Thyroid gland (tissue), 4 donors: Measurements from ENCODE around the gene TAS1R2. TPM values are rescaled to one million over a fixed set of nuclear protein-coding genes. Genes with fewer than 3 reads are reported as not detected.

Experiments used
- DNase-seq, 2 donors: peaks; one replicate each; pipeline ENCODE4 v3.0.0-alpha.2; 2019
- H3K27ac ChIP-seq, 3 donors: fragments of 200-600 bp; sonication (generic); 1 replicate in 2 of 3; 2 replicates in 1 of 3; pipeline ENCODE4 v1.5.1; 2016 to 2019; ENCODE audit warnings: mild to moderate bottlenecking in 1 of 3, moderate library complexity in 1 of 3
- H3K27me3 ChIP-seq: fragments of 200-600 bp; sonication (generic); one replicate; pipeline ENCODE4 v1.5.1; 2019
- H3K36me3 ChIP-seq, 2 donors: fragments of 200-600 bp; sonication (generic); one replicate each; pipeline ENCODE4 v1.5.1; 2016 to 2019
- H3K4me1 ChIP-seq, 2 donors: fragments of 200-600 bp; sonication (generic); one replicate each; pipeline ENCODE4 v1.5.1; 2017 to 2019
- H3K4me3 ChIP-seq, 3 donors: fragments of 200-600 bp; sonication (generic); replicated peaks in 1 of 3; 1 replicate in 2 of 3; 2 replicates in 1 of 3; pipeline ENCODE4 v1.5.1; 2016; ENCODE audit warnings: mild to moderate bottlenecking in 1 of 3
- H3K9me3 ChIP-seq: fragments of 200-600 bp; sonication (generic); one replicate; pipeline ENCODE4 v1.5.1; 2017
- POLR2A ChIP-seq, 2 donors: fragments of 450-650 bp; IDR thresholded peaks; one replicate each; pipeline ENCODE4 v1.6.1; 2017; ENCODE audit warnings: antibody characterized with exemption in 2 of 2, mild to moderate bottlenecking in 2 of 2, moderate library complexity in 1 of 2
- WGBS, 2 donors: methylation state at CpG; one replicate each; pipeline ENCODE4 v1.1.5; 2017; 5-methylcytosine and 5-hydroxymethylcytosine counted together
- intact Hi-C: fragments of 100-400 bp; cut with DNase I; formaldehyde crosslinking; loops from one replicate; pipeline ENCODE4 v1.15.1; 2023
- total RNA-seq, 4 donors: library from RNA; depleted of rRNA; stranded (reverse); fragments of >200 nt; gene quantifications; one replicate each; pipeline ENCODE4 v1.2.3, GENCODE V29; 2016
- TF ChIP-seq, protein P1 (sequence below), 6 experiments: fragments of 200-600 bp in 3 of 6; fragments of 450-650 bp in 3 of 6; sonication (generic) in 3 of 6; IDR thresholded peaks; one replicate each; pipeline ENCODE4 v1.5.1; 2016 to 2019; ENCODE audit warnings: antibody characterized with exemption in 6 of 6, mild to moderate bottlenecking in 2 of 6, inconsistent platforms in 1 of 6, moderate library complexity in 1 of 6

Gene TAS1R2
- total RNA-seq, 4 donors from 2014 or later: not detected

DNA sequence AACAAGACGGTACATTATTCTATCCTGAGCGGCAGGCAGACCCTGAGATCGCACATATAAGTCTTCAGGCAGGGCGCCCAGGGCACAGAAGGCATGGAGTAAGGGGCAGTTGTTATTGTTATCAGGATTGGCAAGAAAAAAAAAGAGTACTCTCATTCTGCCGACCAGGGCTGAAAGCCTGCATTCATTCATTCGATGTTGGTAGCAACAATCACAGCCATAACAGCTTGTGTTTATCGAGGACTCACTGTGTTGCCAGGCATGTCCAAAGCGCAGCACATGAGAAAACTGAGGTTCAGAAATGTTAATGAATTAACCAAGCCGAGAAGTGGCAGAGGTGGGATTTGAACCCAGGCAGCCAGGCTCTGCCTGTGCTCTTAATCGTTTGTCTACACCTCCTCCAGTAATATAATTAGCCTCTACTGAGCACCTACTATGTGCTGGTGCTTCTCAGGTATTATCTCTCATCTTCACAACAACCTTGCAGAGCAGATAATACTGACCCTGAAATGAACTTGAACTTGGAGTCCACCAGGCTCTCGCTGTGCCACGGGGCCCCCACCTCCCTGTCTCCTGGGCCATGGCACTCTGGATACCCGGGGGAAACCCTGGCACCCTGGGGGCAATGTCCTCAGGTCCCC lies 56.2 kb downstream of the TAS1R2 start:
- WGBS, 2 donors: 69 to 73% methylated on average over 13 of the region's 13 CpGs
- no peak for DNase-seq
- Histone ChIP-seq H3K27ac (no peak overlapping the region), H3K4me1 (no peaks in the 10 kb centered on the region), H3K4me3 (no peak overlapping the region), H3K27me3 (no peaks in the 10 kb centered on the region), H3K9me3 (no peaks in the 10 kb centered on the region), H3K36me3 (no peaks in the 10 kb centered on the region)
- TF ChIP-seq POLR2A (IDR thresholded peaks at IDR 0.05): no peak
- TF ChIP-seq, protein P1, sequence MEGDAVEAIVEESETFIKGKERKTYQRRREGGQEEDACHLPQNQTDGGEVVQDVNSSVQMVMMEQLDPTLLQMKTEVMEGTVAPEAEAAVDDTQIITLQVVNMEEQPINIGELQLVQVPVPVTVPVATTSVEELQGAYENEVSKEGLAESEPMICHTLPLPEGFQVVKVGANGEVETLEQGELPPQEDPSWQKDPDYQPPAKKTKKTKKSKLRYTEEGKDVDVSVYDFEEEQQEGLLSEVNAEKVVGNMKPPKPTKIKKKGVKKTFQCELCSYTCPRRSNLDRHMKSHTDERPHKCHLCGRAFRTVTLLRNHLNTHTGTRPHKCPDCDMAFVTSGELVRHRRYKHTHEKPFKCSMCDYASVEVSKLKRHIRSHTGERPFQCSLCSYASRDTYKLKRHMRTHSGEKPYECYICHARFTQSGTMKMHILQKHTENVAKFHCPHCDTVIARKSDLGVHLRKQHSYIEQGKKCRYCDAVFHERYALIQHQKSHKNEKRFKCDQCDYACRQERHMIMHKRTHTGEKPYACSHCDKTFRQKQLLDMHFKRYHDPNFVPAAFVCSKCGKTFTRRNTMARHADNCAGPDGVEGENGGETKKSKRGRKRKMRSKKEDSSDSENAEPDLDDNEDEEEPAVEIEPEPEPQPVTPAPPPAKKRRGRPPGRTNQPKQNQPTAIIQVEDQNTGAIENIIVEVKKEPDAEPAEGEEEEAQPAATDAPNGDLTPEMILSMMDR (IDR thresholded peaks at IDR 0.05): no peak
- intact Hi-C loops: no loop called here

DNA sequence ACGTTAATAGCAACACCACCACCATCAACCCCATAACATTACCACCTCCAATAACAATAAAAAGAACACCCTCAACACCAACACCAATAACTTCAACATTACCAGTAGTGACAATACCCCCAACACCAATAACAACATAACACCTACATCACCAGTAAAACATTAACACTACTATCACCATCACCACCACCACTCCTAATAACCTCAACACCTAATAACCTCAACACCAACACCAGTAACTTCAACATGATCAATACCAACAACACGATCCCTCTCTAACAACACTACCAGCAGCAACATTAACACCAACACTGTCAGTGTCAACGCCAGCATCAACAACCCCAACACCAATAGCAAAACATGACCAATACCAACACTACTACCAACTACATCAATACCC lies 57.2 kb downstream of the TAS1R2 start:
- no peaks in the 10 kb centered on the region for H3K27me3 ChIP-seq
- TF ChIP-seq, protein P1 (IDR thresholded peaks at IDR 0.05): no peak
- no peak for TF ChIP-seq POLR2A (IDR thresholded peaks at IDR 0.05)

DNA sequence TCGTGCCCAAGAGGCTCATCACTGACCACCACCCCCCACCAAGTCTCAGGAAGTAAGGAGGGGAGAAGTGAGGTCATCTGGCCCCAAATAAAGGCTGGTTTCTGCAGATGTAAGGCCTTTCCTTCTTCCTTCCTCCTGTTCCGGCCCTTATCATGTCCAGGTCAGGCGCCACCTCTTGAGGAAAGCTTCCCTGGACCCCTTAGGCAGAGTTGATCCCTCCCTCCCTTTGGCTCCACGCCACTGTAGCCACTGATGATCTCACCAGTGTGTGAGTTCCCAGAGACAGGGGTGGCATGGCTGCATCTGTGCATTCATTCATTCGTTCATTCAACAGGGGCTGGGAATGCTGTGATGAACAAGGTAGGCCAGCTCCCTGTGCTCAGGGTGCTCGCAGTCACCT lies 59.2 kb downstream of the TAS1R2 start:
- H3K36me3 ChIP-seq: no peaks in the 10 kb centered on the region
- no peak for TF ChIP-seq POLR2A (IDR thresholded peaks at IDR 0.05)
- TF ChIP-seq, protein P1 (IDR thresholded peaks at IDR 0.05): no peak
- H3K4me3 ChIP-seq: no peak overlapping the region
- H3K4me1 ChIP-seq: no peaks in the 10 kb centered on the region
- no peaks in the 10 kb centered on the region for H3K9me3 ChIP-seq
- 83 to 84% methylated on average over 6 of the region's 6 CpGs for WGBS, 2 donors
- intact Hi-C loops: no loop called here
- DNase-seq: no peak
- H3K27me3 ChIP-seq: no peaks in the 10 kb centered on the region
- H3K27ac ChIP-seq: no peak overlapping the region

More for the DNA sequence above, 57.2 kb downstream of the TAS1R2 start:
- intact Hi-C loops: no loop called here
- Histone ChIP-seq H3K4me3 (no peak overlapping the region), H3K36me3 (no peaks in the 10 kb centered on the region), H3K9me3 (no peaks in the 10 kb centered on the region), H3K4me1 (no peaks in the 10 kb centered on the region), H3K27ac (no peak overlapping the region)
- WGBS, 2 donors: 89 to 90% methylated on average over 3 of the region's 3 CpGs
- no peak for DNase-seq

DNA sequence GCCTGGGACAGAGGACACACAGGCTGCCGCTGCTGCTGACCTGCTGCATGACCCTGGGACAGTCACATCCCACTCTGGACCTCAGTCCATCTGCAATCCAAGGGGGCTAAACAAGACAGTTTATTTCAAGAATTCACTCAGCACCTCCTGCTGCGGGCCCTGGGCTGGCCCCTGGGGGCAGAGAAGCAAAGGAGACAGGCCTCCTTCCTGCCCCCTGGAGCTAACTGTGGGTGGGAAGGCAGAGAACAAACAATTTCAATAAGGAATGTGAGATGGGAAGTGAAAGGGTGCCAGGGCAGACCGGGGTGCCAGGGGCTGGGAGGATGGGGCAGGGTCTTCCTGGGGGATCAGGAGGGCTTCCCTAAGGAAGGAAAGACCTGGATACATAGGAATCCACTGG lies 60.0 kb downstream of the TAS1R2 start:
- TF ChIP-seq, protein P1 (IDR thresholded peaks at IDR 0.05): no peak
- TF ChIP-seq POLR2A (IDR thresholded peaks at IDR 0.05): no peak
- no peak overlapping the region for H3K4me3 ChIP-seq
- no peak for DNase-seq
- intact Hi-C loops: no loop called here
- H3K9me3 ChIP-seq: no peaks in the 10 kb centered on the region
- H3K36me3 ChIP-seq: no peaks in the 10 kb centered on the region
- 69 to 72% methylated on average over 3 of the region's 3 CpGs for WGBS, 2 donors
- no peaks in the 10 kb centered on the region for H3K27me3 ChIP-seq
- H3K4me1 ChIP-seq: no peaks in the 10 kb centered on the region
- no peak overlapping the region for H3K27ac ChIP-seq

DNA sequence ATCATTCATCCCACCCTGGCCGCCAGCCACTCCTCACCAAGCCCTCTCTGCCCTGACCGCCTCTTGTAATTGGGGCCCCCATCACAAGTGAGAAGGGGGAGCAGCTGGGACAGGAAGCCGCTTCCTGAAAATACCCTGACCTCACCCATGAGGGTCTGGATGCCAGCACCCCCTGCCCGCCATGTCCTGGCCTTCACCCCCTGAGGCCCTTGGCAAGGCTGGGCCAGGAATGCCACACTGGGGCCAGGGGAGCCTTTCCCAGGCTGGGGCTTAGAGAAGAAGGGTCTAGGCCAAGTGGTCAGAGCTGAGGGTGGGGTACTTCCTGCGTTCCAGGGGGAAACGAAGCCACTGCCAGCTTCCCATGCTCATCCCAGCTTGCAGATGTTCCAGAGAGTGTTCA lies 60.5 kb downstream of the TAS1R2 start:
- Histone ChIP-seq H3K27me3 (no peaks in the 10 kb centered on the region), H3K4me3 (no peak overlapping the region), H3K36me3 (no peaks in the 10 kb centered on the region), H3K4me1 (no peaks in the 10 kb centered on the region), H3K27ac (no peak overlapping the region), H3K9me3 (no peaks in the 10 kb centered on the region)
- no peak for DNase-seq
- intact Hi-C loops: no loop called here
- TF ChIP-seq POLR2A (IDR thresholded peaks at IDR 0.05): no peak
- TF ChIP-seq, protein P1 (IDR thresholded peaks at IDR 0.05): no peak
- 79 to 92% methylated on average over 5 to 6 of the region's 6 CpGs for WGBS, 2 donors
